ENCODE measurements around the gene DACH1. TPM values are rescaled to one million over a fixed set of nuclear protein-coding genes. Genes with fewer than 3 reads are reported as not detected.

The DACH1 gene
- total and polyA plus RNA-seq, 2 donors, result 2.5 to 2.7 TPM

DNA sequence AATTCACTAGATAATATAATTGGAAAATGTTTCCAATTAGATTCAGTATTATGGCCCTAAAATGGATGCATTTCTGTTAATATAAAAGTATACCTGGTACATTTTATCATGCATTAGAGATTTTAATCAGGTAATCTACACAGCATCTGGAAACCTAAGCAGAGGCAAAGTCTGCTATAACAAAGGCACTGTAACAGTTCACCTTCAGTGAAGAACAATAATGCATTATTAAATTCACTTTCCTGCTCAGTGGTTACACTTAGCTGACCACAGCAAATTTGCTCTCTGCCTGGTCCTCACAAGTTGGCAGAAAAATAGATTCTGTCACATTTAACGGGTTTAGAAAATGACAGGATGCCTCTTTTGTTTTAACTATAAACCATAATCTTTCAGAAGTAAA lies 326.9 kb downstream of the DACH1 start:
- Histone ChIP-seq H3K4me3 (ENCODE audit: low read length in 2 of 2) (no peak overlapping the region), H3K4me1 (ENCODE audit: control insufficient read depth in 2 of 2, insufficient read depth in 2 of 2, low read length in 2 of 2) (no peaks in the 10 kb centered on the region), H3K36me3 (ENCODE audit: control insufficient read depth in 2 of 2, insufficient read depth in 2 of 2, low read length in 1 of 2) (no peaks in the 10 kb centered on the region), H3K27ac (ENCODE audit: low read depth in 1 of 2, low read length in 1 of 2) (no peak overlapping the region), H3K27me3 (ENCODE audit: control insufficient read depth in 2 of 2, insufficient read depth in 1 of 2, low read length in 1 of 2) (no peaks in the 10 kb centered on the region), H3K9me3 (ENCODE audit: control insufficient read depth in 2 of 2, insufficient read depth in 1 of 2, low read length in 1 of 2) (no peaks in the 10 kb centered on the region)
- no peak for DNase-seq (ENCODE audit: low read depth in 6 of 9, low spot score in 9 of 9)
- 91% methylated on average over 1 of the region's 1 CpG for WGBS

GRCh38 chr13:71536201-71536600 lies 330.8 kb downstream of the DACH1 start:
- H3K4me3 ChIP-seq (ENCODE audit: low read length in 2 of 2), result no peak overlapping the region
- H3K4me1 ChIP-seq (ENCODE audit: control insufficient read depth in 2 of 2, insufficient read depth in 2 of 2, low read length in 2 of 2), result no peaks in the 10 kb centered on the region
- H3K27ac ChIP-seq (ENCODE audit: low read depth in 1 of 2, low read length in 1 of 2), result no peak overlapping the region
- DNase-seq (ENCODE audit: low read depth in 6 of 9, low spot score in 9 of 9), result no peak
- 98% methylated on average over 2 of the region's 2 CpGs for WGBS
- no peaks in the 10 kb centered on the region for H3K27me3 ChIP-seq (ENCODE audit: control insufficient read depth in 2 of 2, insufficient read depth in 1 of 2, low read length in 1 of 2)
- no peaks in the 10 kb centered on the region for H3K36me3 ChIP-seq (ENCODE audit: control insufficient read depth in 2 of 2, insufficient read depth in 2 of 2, low read length in 1 of 2)
- H3K9me3 ChIP-seq (ENCODE audit: control insufficient read depth in 2 of 2, insufficient read depth in 1 of 2, low read length in 1 of 2), result no peaks in the 10 kb centered on the region

- WGBS, result 93% methylated on average over 16 of the region's 16 CpGs
Observed at GRCh38 chr13:71524613-71525304, 342.2 kb downstream of the DACH1 start.

GRCh38 chr13:71524245-71524612 lies 342.8 kb downstream of the DACH1 start:
- Histone ChIP-seq H3K27ac (ENCODE audit: low read depth in 1 of 2, low read length in 1 of 2) (no peak overlapping the region), H3K9me3 (ENCODE audit: control insufficient read depth in 2 of 2, insufficient read depth in 1 of 2, low read length in 1 of 2) (no peaks in the 10 kb centered on the region), H3K4me1 (ENCODE audit: control insufficient read depth in 2 of 2, insufficient read depth in 2 of 2, low read length in 2 of 2) (no peaks in the 10 kb centered on the region), H3K36me3 (ENCODE audit: control insufficient read depth in 2 of 2, insufficient read depth in 2 of 2, low read length in 1 of 2) (no peaks in the 10 kb centered on the region), H3K4me3 (ENCODE audit: low read length in 2 of 2) (no peak overlapping the region), H3K27me3 (ENCODE audit: control insufficient read depth in 2 of 2, insufficient read depth in 1 of 2, low read length in 1 of 2) (no peaks in the 10 kb centered on the region)
- no peak for DNase-seq (ENCODE audit: low read depth in 6 of 9, low spot score in 9 of 9)
- WGBS, result 96% methylated on average over 3 of the region's 3 CpGs

More at GRCh38 chr13:71524613-71525304, 342.2 kb downstream of the DACH1 start:
- H3K9me3 ChIP-seq (ENCODE audit: control insufficient read depth in 2 of 2, insufficient read depth in 1 of 2, low read length in 1 of 2), result no peaks in the 10 kb centered on the region
- H3K4me3 ChIP-seq (ENCODE audit: low read length in 2 of 2), result no peak overlapping the region
- H3K27ac ChIP-seq (ENCODE audit: low read depth in 1 of 2, low read length in 1 of 2), result no peak overlapping the region
- H3K27me3 ChIP-seq (ENCODE audit: control insufficient read depth in 2 of 2, insufficient read depth in 1 of 2, low read length in 1 of 2), result no peaks in the 10 kb centered on the region
- no peaks in the 10 kb centered on the region for H3K36me3 ChIP-seq (ENCODE audit: control insufficient read depth in 2 of 2, insufficient read depth in 2 of 2, low read length in 1 of 2)
- DNase-seq (ENCODE audit: low read depth in 6 of 9, low spot score in 9 of 9), result no peak
- H3K4me1 ChIP-seq (ENCODE audit: control insufficient read depth in 2 of 2, insufficient read depth in 2 of 2, low read length in 2 of 2), result no peaks in the 10 kb centered on the region

GRCh38 chr13:71522941-71523526 lies 344.0 kb downstream of the DACH1 start:
- Histone ChIP-seq H3K27me3 (ENCODE audit: control insufficient read depth in 2 of 2, insufficient read depth in 1 of 2, low read length in 1 of 2) (no peaks in the 10 kb centered on the region), H3K9me3 (ENCODE audit: control insufficient read depth in 2 of 2, insufficient read depth in 1 of 2, low read length in 1 of 2) (no peaks in the 10 kb centered on the region), H3K4me1 (ENCODE audit: control insufficient read depth in 2 of 2, insufficient read depth in 2 of 2, low read length in 2 of 2) (no peaks in the 10 kb centered on the region), H3K4me3 (ENCODE audit: low read length in 2 of 2) (no peak overlapping the region), H3K36me3 (ENCODE audit: control insufficient read depth in 2 of 2, insufficient read depth in 2 of 2, low read length in 1 of 2) (no peaks in the 10 kb centered on the region), H3K27ac (ENCODE audit: low read depth in 1 of 2, low read length in 1 of 2) (no peak overlapping the region)
- DNase-seq (ENCODE audit: low read depth in 6 of 9, low spot score in 9 of 9), result no peak
- 94% methylated on average over 4 of the region's 4 CpGs for WGBS

DNA sequence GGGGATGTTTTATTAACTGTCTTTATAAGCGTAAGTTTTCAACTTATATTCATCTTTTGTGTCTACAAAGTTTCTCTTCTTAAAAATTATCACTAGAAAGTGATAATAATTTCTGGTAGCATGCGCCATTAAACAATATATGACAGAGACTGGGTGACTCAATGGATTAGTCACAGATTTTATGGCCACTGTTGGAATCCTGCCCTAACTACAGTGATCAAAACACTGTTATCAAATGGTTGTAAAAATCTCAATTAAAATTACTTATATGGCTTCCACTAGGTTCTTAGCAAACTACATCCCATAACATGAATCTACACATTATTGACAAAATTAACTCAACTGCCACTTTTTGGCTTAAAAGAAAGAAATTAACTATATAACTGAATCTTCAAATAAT lies 350.0 kb downstream of the DACH1 start:
- over 99% methylated on average over 2 of the region's 2 CpGs for WGBS
- Histone ChIP-seq H3K36me3 (ENCODE audit: control insufficient read depth in 2 of 2, insufficient read depth in 2 of 2, low read length in 1 of 2) (no peaks in the 10 kb centered on the region), H3K9me3 (ENCODE audit: control insufficient read depth in 2 of 2, insufficient read depth in 1 of 2, low read length in 1 of 2) (no peaks in the 10 kb centered on the region), H3K27ac (ENCODE audit: low read depth in 1 of 2, low read length in 1 of 2) (no peak overlapping the region), H3K27me3 (ENCODE audit: control insufficient read depth in 2 of 2, insufficient read depth in 1 of 2, low read length in 1 of 2) (no peaks in the 10 kb centered on the region), H3K4me1 (ENCODE audit: control insufficient read depth in 2 of 2, insufficient read depth in 2 of 2, low read length in 2 of 2) (no peaks in the 10 kb centered on the region), H3K4me3 (ENCODE audit: low read length in 2 of 2) (no peak overlapping the region)
- DNase-seq (ENCODE audit: low read depth in 6 of 9, low spot score in 9 of 9), result no peak

DNA sequence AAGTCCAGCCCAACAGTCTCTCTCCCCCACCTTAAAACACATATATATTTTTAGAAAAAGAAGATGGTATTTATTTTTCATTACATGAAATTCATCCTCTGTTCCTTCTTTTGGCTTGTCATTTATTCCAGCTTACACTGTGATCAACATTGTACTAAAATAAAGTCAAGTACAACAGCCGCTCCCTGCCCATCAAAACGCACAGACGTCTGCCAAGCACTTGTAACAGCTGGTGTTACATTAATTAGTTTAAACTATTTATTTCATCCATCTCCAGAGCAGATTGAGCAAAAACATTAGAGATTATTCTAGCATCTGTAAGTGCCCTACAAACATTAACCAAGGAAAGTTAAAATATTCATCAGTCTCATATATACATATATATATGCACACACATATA lies 350.5 kb downstream of the DACH1 start:
- Histone ChIP-seq H3K27me3 (ENCODE audit: control insufficient read depth in 2 of 2, insufficient read depth in 1 of 2, low read length in 1 of 2) (no peaks in the 10 kb centered on the region), H3K27ac (ENCODE audit: low read depth in 1 of 2, low read length in 1 of 2) (no peak overlapping the region), H3K36me3 (ENCODE audit: control insufficient read depth in 2 of 2, insufficient read depth in 2 of 2, low read length in 1 of 2) (no peaks in the 10 kb centered on the region), H3K4me3 (ENCODE audit: low read length in 2 of 2) (no peak overlapping the region), H3K9me3 (ENCODE audit: control insufficient read depth in 2 of 2, insufficient read depth in 1 of 2, low read length in 1 of 2) (no peaks in the 10 kb centered on the region), H3K4me1 (ENCODE audit: control insufficient read depth in 2 of 2, insufficient read depth in 2 of 2, low read length in 2 of 2) (no peaks in the 10 kb centered on the region)
- no peak for DNase-seq (ENCODE audit: low read depth in 6 of 9, low spot score in 9 of 9)
- WGBS, result 95% methylated on average over 3 of the region's 3 CpGs

DNA sequence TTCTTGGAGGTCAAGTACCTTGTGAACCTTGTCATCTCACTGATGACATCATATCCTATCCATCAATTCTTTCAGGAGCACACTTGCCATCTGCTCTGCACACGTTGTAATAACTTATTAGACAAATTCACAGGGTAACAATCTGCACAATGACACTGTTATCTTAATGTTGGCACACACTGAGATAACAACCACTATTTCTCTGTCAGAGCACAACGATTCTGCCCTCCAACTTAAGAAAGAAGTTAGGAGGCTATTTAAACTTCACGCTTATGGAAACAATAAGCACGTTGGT lies 351.3 kb downstream of the DACH1 start:
- Histone ChIP-seq H3K9me3 (ENCODE audit: control insufficient read depth in 2 of 2, insufficient read depth in 1 of 2, low read length in 1 of 2) (no peaks in the 10 kb centered on the region), H3K4me1 (ENCODE audit: control insufficient read depth in 2 of 2, insufficient read depth in 2 of 2, low read length in 2 of 2) (no peaks in the 10 kb centered on the region), H3K27ac (ENCODE audit: low read depth in 1 of 2, low read length in 1 of 2) (no peak overlapping the region), H3K27me3 (ENCODE audit: control insufficient read depth in 2 of 2, insufficient read depth in 1 of 2, low read length in 1 of 2) (no peaks in the 10 kb centered on the region), H3K36me3 (ENCODE audit: control insufficient read depth in 2 of 2, insufficient read depth in 2 of 2, low read length in 1 of 2) (no peaks in the 10 kb centered on the region), H3K4me3 (ENCODE audit: low read length in 2 of 2) (no peak overlapping the region)
- DNase-seq (ENCODE audit: low read depth in 6 of 9, low spot score in 9 of 9), result no peak
- 71% methylated on average over 4 of the region's 4 CpGs for WGBS

DNA sequence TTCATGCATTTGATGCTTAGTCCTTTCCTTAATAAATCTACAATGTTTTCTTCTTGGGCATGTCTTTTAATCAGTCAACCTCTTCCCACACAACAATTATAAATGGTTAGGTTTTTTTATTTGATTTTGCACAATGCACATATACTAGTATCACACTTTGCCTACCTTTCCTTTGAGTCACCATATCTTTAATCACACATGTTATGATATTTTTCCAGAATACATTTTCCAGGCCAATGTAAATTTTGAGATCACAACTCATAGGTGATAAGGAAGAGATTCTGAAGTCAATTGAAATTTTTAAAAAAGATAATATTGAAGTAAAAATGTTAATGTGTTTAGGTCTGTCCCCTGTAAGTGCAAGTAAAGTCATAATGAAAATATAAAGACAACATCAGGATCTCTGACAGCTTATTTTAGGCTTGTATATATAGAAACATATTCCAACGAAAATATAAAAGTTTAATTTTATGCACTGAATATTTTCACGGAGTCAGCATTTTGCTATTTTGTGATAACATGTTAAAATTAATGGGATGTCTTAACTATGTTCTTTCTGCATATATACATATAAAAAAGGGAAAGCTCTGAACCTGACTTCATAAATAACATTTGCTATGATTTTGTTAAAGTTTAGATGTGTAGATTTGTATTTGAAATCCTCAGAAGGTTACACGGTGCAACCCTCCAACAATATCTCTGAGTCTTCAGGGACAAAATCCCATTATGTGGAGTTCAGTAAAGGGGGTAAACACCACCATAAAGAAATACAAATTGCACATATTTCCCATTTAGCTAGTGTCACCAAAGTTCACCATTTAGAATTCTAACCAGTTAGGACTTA lies 351.9 kb downstream of the DACH1 start:
- Histone ChIP-seq H3K27me3 (ENCODE audit: control insufficient read depth in 2 of 2, insufficient read depth in 1 of 2, low read length in 1 of 2) (no peaks in the 10 kb centered on the region), H3K27ac (ENCODE audit: low read depth in 1 of 2, low read length in 1 of 2) (no peak overlapping the region), H3K4me1 (ENCODE audit: control insufficient read depth in 2 of 2, insufficient read depth in 2 of 2, low read length in 2 of 2) (no peaks in the 10 kb centered on the region), H3K4me3 (ENCODE audit: low read length in 2 of 2) (no peak overlapping the region), H3K36me3 (ENCODE audit: control insufficient read depth in 2 of 2, insufficient read depth in 2 of 2, low read length in 1 of 2) (no peaks in the 10 kb centered on the region), H3K9me3 (ENCODE audit: control insufficient read depth in 2 of 2, insufficient read depth in 1 of 2, low read length in 1 of 2) (no peaks in the 10 kb centered on the region)
- WGBS, result 93% methylated on average over 3 of the region's 3 CpGs
- DNase-seq (ENCODE audit: low read depth in 6 of 9, low spot score in 9 of 9), result no peak

Data from thymus (tissue), 11 donors.